Measurements from ENCODE around the gene PALD1.
A peak's percentile ranks its signal among the peaks of the same experiment; 100 is the strongest.

The PALD1 gene

GRCh38 chr10:70573599-70574506 is 95.3 kb downstream of the PALD1 start:
- H3K36me3 ChIP-seq (replicated peaks): no peaks in the 10 kb centered on the region
- H3K27me3 ChIP-seq (replicated peaks): no peaks in the 10 kb centered on the region
- TF ChIP-seq CTCF (IDR thresholded peaks at IDR 0.05; ENCODE audit: low read depth, low read length, missing control alignments): no peak
- H3K4me3 ChIP-seq (ENCODE audit: low read depth, low read length): no peak overlapping the region
- no peak overlapping the region for H3K27ac ChIP-seq
- no peak for DNase-seq
- in situ Hi-C loops (cut with HindIII; ENCODE audit: low pct_ligation_motif_present, low sequenced_read_pairs): loop anchor here (25.0 kb wide), 2 partner anchors 88 to 188 kb away; partner anchors contain the start of gene ADAMTS14

GRCh38 chr10:70575486-70575873 is 96.9 kb downstream of the PALD1 start:
- Histone ChIP-seq H3K36me3 (replicated peaks) (no peaks in the 10 kb centered on the region), H3K27me3 (replicated peaks) (no peaks in the 10 kb centered on the region), H3K27ac (no peak overlapping the region), H3K4me3 (ENCODE audit: low read depth, low read length) (no peak overlapping the region)
- in situ Hi-C loops (cut with HindIII; ENCODE audit: low pct_ligation_motif_present, low sequenced_read_pairs): no loop called here
- no peak for DNase-seq
- TF ChIP-seq CTCF (IDR thresholded peaks at IDR 0.05; ENCODE audit: low read depth, low read length, missing control alignments): no peak

GRCh38 chr10:70575874-70576802 is 97.6 kb downstream of the PALD1 start:
- in situ Hi-C loops (cut with HindIII; ENCODE audit: low pct_ligation_motif_present, low sequenced_read_pairs): no loop called here
- no peak overlapping the region for H3K27ac ChIP-seq
- no peaks in the 10 kb centered on the region for H3K36me3 ChIP-seq (replicated peaks)
- DNase-seq: peak; percentile 56
- no peak overlapping the region for H3K4me3 ChIP-seq (ENCODE audit: low read depth, low read length)
- no peaks in the 10 kb centered on the region for H3K27me3 ChIP-seq (replicated peaks)
- TF ChIP-seq CTCF (IDR thresholded peaks at IDR 0.05; ENCODE audit: low read depth, low read length, missing control alignments): no peak

- H3K36me3 ChIP-seq (replicated peaks): no peaks in the 10 kb centered on the region
- TF ChIP-seq CTCF (IDR thresholded peaks at IDR 0.05; ENCODE audit: low read depth, low read length, missing control alignments): no peak
- no peak overlapping the region for H3K27ac ChIP-seq
- DNase-seq: no peak
- no peak overlapping the region for H3K4me3 ChIP-seq (ENCODE audit: low read depth, low read length)
- H3K27me3 ChIP-seq (replicated peaks): no peaks in the 10 kb centered on the region
- in situ Hi-C loops (cut with HindIII; ENCODE audit: low pct_ligation_motif_present, low sequenced_read_pairs): no loop called here
Measured at GRCh38 chr10:70576803-70577517, 98.4 kb downstream of the PALD1 start.

GRCh38 chr10:70578371-70578947 is 99.9 kb downstream of the PALD1 start:
- TF ChIP-seq CTCF (IDR thresholded peaks at IDR 0.05; ENCODE audit: low read depth, low read length, missing control alignments): no peak
- H3K4me3 ChIP-seq (ENCODE audit: low read depth, low read length): no peak overlapping the region
- no peaks in the 10 kb centered on the region for H3K27me3 ChIP-seq (replicated peaks)
- DNase-seq: peak; percentile 86
- in situ Hi-C loops (cut with HindIII; ENCODE audit: low pct_ligation_motif_present, low sequenced_read_pairs): no loop called here
- peak overlapping the region; percentile 2 for H3K27ac ChIP-seq
- H3K36me3 ChIP-seq (replicated peaks): no peaks in the 10 kb centered on the region

Measured in brain microvascular endothelial cell (primary cell).